Right atrium auricular region (tissue), 2 donors: ENCODE data around the gene RAD23A. TPM values are rescaled to one million over a fixed set of nuclear protein-coding genes. Genes with fewer than 3 reads are reported as not detected.

ENCODE experiments used
- DNase-seq: peaks from one replicate; pipeline ENCODE4 v3.0.0-alpha.2; 2019; ENCODE audit warnings: low spot score
- H3K27ac ChIP-seq, 2 donors: fragments of 200-600 bp; sonication (generic); 1 replicate in 1 of 2; 2 replicates in 1 of 2; pipeline ENCODE4 v1.5.1; 2016 to 2019
- H3K27me3 ChIP-seq, 2 donors: fragments of 200-600 bp; sonication (generic); one replicate each; pipeline versions ENCODE4 v1.5.1 to v1.6.0; 2017 to 2019
- H3K36me3 ChIP-seq: fragments of 200-600 bp; sonication (generic); one replicate; pipeline ENCODE4 v1.5.1; 2016
- H3K4me1 ChIP-seq, 2 donors: fragments of 200-600 bp; sonication (generic); one replicate each; pipeline versions ENCODE4 v1.5.1 to v1.6.0; 2017 to 2019
- H3K4me3 ChIP-seq, 2 donors: fragments of 200-600 bp; sonication (generic); 1 replicate in 1 of 2; 2 replicates in 1 of 2; pipeline ENCODE4 v1.5.1; 2017 to 2019; ENCODE audit warnings: mild to moderate bottlenecking in 1 of 2, moderate library complexity in 1 of 2
- H3K9me3 ChIP-seq, 2 donors: fragments of 200-600 bp; sonication (generic); one replicate each; pipeline ENCODE4 v1.5.1; 2019
- total RNA-seq, 2 donors: library from RNA; depleted of rRNA; stranded (reverse); fragments of >200 nt; gene quantifications; one replicate each; pipeline ENCODE4 v1.1.0, GENCODE V29; 2016
- TF ChIP-seq, protein P1 (sequence below), 2 donors: fragments of 200-600 bp; sonication (generic); IDR thresholded peaks; one replicate each; pipeline ENCODE4 v1.5.1; 2019; ENCODE audit warnings: antibody characterized with exemption in 2 of 2

The RAD23A gene
- total RNA-seq, 2 donors from 2014 or later, result 178 to 185 TPM

DNA sequence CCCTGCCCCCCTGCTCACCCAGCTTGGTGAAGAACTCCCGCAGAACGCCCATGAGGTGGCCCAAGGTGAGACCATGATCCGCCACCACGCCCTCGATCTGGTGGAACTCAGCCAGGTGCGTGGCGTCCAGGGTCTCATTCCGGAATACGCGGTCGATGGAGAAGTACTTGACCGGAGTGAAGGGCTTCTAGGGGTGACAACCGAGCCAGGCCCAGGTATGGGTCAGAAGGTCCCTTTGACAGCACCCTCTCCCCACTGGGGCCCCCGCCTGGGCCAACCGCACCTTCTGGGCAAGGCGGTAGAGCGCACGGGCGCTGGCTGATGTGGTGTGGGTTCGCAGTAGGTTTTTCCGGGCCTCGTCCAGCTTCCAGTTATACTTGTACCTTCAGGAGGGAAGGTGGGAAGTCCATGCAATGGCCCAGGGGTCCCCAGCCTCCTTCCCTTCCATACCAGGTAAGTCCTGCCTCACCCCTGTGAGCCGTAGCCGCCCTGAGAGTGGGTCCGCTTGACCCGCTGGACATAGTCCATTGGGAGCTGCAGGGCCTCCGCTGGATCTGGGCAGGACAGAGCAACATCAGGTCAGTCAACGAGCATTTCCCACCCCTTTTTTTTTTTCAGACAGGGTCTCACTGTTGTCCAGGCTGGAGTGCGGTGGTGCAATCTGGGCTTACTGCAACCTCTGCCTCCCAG is 20.9 kb upstream of the RAD23A start:
- Histone ChIP-seq H3K27ac (no peak overlapping the region), H3K36me3 (peaks cover 72% of the 10 kb centered on the region), H3K4me1 (no peaks in the 10 kb centered on the region), H3K27me3 (no peaks in the 10 kb centered on the region), H3K9me3 (no peaks in the 10 kb centered on the region), H3K4me3 (no peak overlapping the region)
- DNase-seq, result no peak
- TF ChIP-seq, protein P1, sequence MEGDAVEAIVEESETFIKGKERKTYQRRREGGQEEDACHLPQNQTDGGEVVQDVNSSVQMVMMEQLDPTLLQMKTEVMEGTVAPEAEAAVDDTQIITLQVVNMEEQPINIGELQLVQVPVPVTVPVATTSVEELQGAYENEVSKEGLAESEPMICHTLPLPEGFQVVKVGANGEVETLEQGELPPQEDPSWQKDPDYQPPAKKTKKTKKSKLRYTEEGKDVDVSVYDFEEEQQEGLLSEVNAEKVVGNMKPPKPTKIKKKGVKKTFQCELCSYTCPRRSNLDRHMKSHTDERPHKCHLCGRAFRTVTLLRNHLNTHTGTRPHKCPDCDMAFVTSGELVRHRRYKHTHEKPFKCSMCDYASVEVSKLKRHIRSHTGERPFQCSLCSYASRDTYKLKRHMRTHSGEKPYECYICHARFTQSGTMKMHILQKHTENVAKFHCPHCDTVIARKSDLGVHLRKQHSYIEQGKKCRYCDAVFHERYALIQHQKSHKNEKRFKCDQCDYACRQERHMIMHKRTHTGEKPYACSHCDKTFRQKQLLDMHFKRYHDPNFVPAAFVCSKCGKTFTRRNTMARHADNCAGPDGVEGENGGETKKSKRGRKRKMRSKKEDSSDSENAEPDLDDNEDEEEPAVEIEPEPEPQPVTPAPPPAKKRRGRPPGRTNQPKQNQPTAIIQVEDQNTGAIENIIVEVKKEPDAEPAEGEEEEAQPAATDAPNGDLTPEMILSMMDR (IDR thresholded peaks at IDR 0.05), result no peak

DNA sequence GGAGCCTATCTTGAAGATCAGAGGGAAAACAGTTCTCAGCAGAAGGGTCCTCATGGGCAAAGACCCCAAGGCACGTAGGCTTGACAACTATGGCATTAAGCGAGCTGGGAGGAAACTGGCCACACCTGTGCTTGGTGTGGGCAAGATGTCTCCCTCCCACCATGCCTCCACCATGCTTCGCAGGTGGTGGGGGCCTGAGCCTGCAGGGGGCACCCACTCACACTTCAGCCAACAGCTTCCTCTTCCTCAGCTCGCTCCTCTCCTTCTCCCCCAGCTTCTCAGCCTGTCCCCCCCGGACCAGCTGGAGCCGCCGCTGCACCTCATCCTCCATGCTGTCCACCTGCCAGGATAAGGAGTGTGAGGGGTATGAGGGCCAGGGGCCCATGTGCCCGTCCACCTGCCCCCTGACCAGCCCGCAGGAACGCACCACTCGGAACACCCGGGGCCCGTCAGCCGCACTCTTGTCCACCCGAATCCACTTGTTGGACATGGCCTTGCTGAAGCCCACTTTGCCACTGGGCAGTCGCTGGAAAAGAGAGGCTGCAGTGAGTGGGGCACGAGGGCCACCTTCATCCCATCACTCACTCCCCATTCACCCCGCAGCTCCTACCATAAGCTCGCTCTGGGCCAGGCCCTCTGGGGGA is 15.5 kb upstream of the RAD23A start:
- Histone ChIP-seq H3K36me3 (peaks cover 54% of the 10 kb centered on the region), H3K27ac (no peak overlapping the region), H3K4me1 (peaks cover 3 to 12% of the 10 kb centered on the region in 2 donors), H3K27me3 (no peaks in the 10 kb centered on the region), H3K9me3 (no peaks in the 10 kb centered on the region), H3K4me3 (no peak overlapping the region)
- DNase-seq, result no peak
- TF ChIP-seq, protein P1 (IDR thresholded peaks at IDR 0.05), result no peak

DNA sequence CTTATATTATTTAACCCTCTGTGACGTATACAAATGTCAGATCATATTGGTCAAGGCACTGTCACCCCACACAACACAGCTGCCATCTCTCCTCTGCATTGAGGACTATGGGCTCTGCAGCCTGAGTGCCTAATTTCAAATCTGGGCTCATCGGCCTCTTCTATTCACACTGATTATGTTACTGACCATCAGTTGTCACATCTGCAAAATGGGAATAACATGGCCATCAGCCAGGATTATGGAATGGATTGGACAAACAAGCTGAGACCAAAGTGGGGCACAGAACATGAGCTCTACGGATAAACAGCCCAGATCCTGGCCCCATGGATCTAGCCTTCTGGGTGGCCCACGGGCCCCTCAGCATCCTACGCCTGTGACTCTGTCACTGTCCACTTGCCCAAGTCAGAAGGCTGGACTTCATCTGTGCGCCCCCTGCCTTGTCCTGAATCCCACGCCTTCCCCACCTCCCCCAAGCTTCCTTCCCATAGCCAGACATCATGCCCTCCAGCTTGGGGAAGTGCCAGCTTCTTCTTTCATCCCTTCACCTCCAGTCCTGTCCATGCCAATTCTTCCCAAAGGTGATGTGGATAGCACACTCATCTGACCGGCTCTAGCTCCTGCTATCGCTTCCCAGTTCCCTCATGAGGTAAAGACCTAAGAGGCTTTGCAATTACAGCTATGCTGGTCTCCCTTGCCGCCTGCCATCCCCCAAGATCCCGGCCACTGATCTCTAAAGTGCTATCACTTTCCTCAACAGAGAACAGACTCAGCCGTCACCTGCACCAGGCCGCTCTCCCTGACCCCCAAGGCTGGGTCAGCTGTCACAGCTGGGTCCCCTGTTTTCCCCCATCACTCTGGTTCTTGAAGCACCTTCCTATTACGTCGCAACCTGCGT is 13.0 kb upstream of the RAD23A start:
- TF ChIP-seq, protein P1 (IDR thresholded peaks at IDR 0.05), result no peak
- Histone ChIP-seq H3K36me3 (peaks cover 30% of the 10 kb centered on the region), H3K4me3 (peak overlapping the region; percentile 91 to 98), H3K27me3 (no peaks in the 10 kb centered on the region), H3K27ac (peak overlapping the region; percentile 86 to 87), H3K9me3 (no peaks in the 10 kb centered on the region), H3K4me1 (peaks cover 3 to 17% of the 10 kb centered on the region in 2 donors)
- DNase-seq, result no peak

DNA sequence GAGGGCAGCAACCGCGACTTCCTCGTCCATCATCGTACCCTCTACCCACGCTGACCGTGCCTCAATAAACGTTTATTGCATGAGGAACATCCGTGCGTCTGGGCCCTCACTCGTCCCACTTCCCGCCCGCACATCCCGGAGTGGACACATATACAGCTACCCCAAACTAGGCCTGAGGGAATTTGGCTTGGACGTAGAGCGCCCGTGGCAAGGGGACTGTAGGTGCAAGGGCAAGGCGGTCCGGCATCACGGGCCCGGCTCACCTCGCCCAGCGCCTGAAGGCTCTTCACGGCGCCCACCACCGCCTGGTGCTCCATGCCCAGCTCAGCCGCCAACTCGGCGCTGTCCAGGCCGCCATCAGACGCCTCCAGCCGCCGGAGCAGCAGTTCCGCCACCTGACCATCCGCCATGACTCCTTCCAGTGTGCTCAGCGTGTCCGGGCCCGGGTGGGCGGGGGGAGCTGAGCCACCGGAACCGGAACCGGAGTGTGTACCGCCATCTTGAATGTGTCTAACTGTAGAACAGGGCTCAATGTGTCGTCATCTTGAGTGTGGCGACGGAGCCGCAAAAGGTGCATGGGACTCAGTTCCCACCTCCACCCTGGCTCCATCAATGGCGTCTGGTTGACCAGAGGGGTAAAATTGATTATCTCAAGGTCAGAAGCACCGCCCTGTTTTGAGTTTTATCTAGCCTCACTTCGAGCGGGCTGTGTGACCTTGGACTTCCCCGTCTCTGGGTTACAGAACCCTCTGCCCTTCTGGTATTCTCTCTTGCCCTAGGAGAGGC is 12.2 kb upstream of the RAD23A start, which contains the start of gene FARSA:
Gene FARSA, minus strand, starts transcription at position 425 of the 786 bp plus-strand sequence. Its CDS starts 15 bp downstream, at position 410.
- H3K36me3 ChIP-seq, result peaks cover 23% of the 10 kb centered on the region
- no peaks in the 10 kb centered on the region for H3K27me3 ChIP-seq
- H3K4me1 ChIP-seq, result peaks cover 3 to 21% of the 10 kb centered on the region in 2 donors
- peak within 1 kb of the TSS; percentile 91 to 98 for H3K4me3 ChIP-seq
- H3K27ac ChIP-seq, result peak within 1 kb of the TSS; percentile 86 to 87
- DNase-seq, result peak; percentile 97
- no peaks in the 10 kb centered on the region for H3K9me3 ChIP-seq
- TF ChIP-seq, protein P1 (IDR thresholded peaks at IDR 0.05), result no peak

DNA sequence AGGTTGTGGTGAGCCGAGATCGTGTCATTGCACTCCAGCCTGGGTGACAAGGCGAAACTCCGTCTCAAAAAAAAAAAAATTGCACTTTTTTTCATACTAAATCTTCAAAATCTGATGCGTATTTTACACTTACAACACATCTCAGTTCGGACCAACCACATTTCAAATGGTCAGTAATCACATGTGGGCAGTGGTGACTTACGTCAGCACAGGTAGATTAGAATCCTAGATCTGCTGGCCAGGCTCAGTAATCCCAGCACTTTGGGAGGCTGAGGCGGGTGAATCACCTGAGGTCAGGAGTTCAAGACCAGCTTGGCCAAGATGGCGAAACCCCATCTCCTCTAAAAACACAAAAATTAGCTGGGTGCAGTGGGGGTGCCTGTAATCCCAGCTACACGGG is 10.6 kb upstream of the RAD23A start:
- peaks cover 12% of the 10 kb centered on the region for H3K36me3 ChIP-seq
- no peak overlapping the region for H3K27ac ChIP-seq
- no peaks in the 10 kb centered on the region for H3K27me3 ChIP-seq
- TF ChIP-seq, protein P1 (IDR thresholded peaks at IDR 0.05), result no peak
- no peak overlapping the region for H3K4me3 ChIP-seq
- no peaks in the 10 kb centered on the region for H3K9me3 ChIP-seq
- peaks cover 3 to 30% of the 10 kb centered on the region in 2 donors for H3K4me1 ChIP-seq
- no peak for DNase-seq
